Right ventricle myocardium superior (tissue), 1 donor: ENCODE results near the gene CKB. TPM values are rescaled to one million over a fixed set of nuclear protein-coding genes. Genes with fewer than 3 reads are reported as not detected.
"Not testable (repeated sequence)": the region's sequence is repeated elsewhere in the genome, so short reads cannot be mapped to it uniquely, and the experiment has no call there.

Source experiments
- ATAC-seq: fragments of 200-7000 bp; cut with Tn5 transposase; one replicate; pipeline ENCODE4 v1.9.1; 2020; ENCODE audit warnings: mild to moderate bottlenecking; ENCODE audit not compliant: poor library complexity
- DNase-seq: peaks from one replicate; pipeline ENCODE4 v3.0.0-alpha.2; 2020
- intact Hi-C: fragments of 100-400 bp; cut with DNase I; formaldehyde crosslinking; loops from one replicate; pipeline ENCODE4 v1.11.2; 2022
- total RNA-seq: library from RNA; stranded (reverse); fragmentation: NEBNext Ultra II Directional; extraction: Animal tissue kit (Norgen Biotek cat#: 25700); gene quantifications from one replicate; pipeline ENCODE4 v1.2.1, GENCODE V29; 2021
- donor health status: DM: no; HTN: yes; CAD: no; lungs with severe emphysema.

CKB gene
- total RNA-seq, 1 donor from 2014 or later = 702 TPM

- intact Hi-C loops = no loop called here
- no peak for ATAC-seq
- DNase-seq = no peak
Observed at GRCh38 chr14:103531421-103532215, 9.0 kb upstream of the CKB start.

GRCh38 chr14:103530831-103531230, 8.2 kb upstream of the CKB start:
- no peak for DNase-seq
- intact Hi-C loops = no loop called here
- ATAC-seq = no peak

- intact Hi-C loops = no loop called here
- DNase-seq (no peak), ATAC-seq (no peak)
Observed at GRCh38 chr14:103530390-103530789, 7.8 kb upstream of the CKB start.

GRCh38 chr14:103529383-103530365, 7.0 kb upstream of the CKB start:
- ATAC-seq = no peak
- intact Hi-C loops = no loop called here
- DNase-seq = no peak

- peak; percentile 92 for ATAC-seq
- intact Hi-C loops = no loop called here
- DNase-seq = peak; percentile 92
Observed at GRCh38 chr14:103528587-103529382, 6.2 kb upstream of the CKB start, which contains the start of gene TRMT61A. Gene TRMT61A (plus strand): TSS chr14:103529196. CDS start chr14:103529979, 783 bp downstream.

GRCh38 chr14:103528146-103528586, 5.5 kb upstream of the CKB start:
- ATAC-seq (peak; percentile 59), DNase-seq (peak; percentile 50)
- intact Hi-C loops = no loop called here

- DNase-seq (peak; percentile 36), ATAC-seq (no peak)
- intact Hi-C loops = no loop called here
Observed at GRCh38 chr14:103527408-103528145, 4.9 kb upstream of the CKB start.

GRCh38 chr14:103526914-103527248, 4.3 kb upstream of the CKB start:
- DNase-seq = no peak
- ATAC-seq = no peak
- intact Hi-C loops = no loop called here

GRCh38 chr14:103526247-103526913, 3.8 kb upstream of the CKB start:
- DNase-seq (peak; percentile 49), ATAC-seq (no peak)
- intact Hi-C loops = no loop called here

- ATAC-seq, intact Hi-C loops, DNase-seq: not testable (repeated sequence)
Observed at GRCh38 chr14:103525430-103526246, 3.0 kb upstream of the CKB start.

- peak; percentile 42 for DNase-seq
- ATAC-seq = no peak
- intact Hi-C loops = no loop called here
Observed at GRCh38 chr14:103524002-103524935, 1.6 kb upstream of the CKB start.

GRCh38 chr14:103523575-103523954, 935 bp upstream of the CKB start:
- DNase-seq (no peak), ATAC-seq (no peak)
- intact Hi-C loops = no loop called here

GRCh38 chr14:103521951-103522563, 573 bp downstream of the CKB start:
- ATAC-seq (no peak), DNase-seq (peak; percentile 59)
- intact Hi-C loops = no loop called here

- peak; percentile 53 for ATAC-seq
- no peak for DNase-seq
- intact Hi-C loops = no loop called here
Observed at GRCh38 chr14:103521438-103521950, 1.1 kb downstream of the CKB start.
